HG02642 (cell line): ENCODE measurements around the gene ITGAX.
"Not testable (repeated sequence)": the region's sequence is repeated elsewhere in the genome, so short reads cannot be mapped to it uniquely, and the experiment has no call there.

Source experiments
- ATAC-seq: cut with Tn5 transposase; IDR thresholded peaks from one replicate; pipeline ENCODE4 v1.9.1; 2021; ENCODE audit warnings: mild to moderate bottlenecking; ENCODE audit not compliant: unreplicated experiment, poor library complexity

The ITGAX gene

DNA sequence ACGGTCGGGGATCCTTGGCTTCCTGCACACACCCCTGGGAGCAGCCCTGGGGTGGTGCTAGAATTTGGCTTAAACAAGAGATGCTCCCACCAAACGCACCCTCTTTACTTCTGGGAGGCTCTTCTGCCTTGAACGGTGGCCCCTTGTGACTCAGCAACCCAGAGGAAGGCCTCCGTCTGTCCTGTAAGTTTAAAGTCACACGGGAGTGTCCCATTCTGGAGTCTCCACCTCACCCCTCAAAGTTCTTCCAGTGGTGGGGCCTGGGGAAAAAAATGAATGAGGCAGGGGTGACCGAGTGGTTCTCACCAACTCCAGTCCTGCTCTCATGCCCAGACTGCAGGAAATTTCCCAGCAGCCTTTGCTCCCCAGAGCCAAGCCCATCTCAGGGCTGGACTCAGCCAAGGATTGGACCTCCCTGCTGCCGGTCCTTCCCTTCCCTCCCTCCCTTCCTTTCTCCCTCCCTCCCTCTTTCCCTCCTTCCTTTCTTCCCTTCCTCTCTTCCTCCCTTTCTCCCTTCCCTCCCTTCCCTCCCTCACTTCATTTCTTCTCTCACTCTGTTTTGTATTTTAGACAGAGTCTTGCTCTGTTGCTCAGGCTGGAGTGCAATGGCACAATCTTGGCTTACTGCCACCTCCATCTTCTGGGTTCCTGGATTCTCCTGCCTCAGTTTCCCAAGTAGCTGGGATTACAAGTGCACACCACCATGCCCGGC lies 49.5 kb downstream of the ITGAX start:
- ATAC-seq = no peak

GRCh38 chr16:31407406-31407805 lies 52.4 kb downstream of the ITGAX start:
- ATAC-seq = no peak

GRCh38 chr16:31409433-31409832 lies 54.5 kb downstream of the ITGAX start:
- no peak for ATAC-seq

GRCh38 chr16:31410082-31410481 lies 55.1 kb downstream of the ITGAX start:
- no peak for ATAC-seq

DNA sequence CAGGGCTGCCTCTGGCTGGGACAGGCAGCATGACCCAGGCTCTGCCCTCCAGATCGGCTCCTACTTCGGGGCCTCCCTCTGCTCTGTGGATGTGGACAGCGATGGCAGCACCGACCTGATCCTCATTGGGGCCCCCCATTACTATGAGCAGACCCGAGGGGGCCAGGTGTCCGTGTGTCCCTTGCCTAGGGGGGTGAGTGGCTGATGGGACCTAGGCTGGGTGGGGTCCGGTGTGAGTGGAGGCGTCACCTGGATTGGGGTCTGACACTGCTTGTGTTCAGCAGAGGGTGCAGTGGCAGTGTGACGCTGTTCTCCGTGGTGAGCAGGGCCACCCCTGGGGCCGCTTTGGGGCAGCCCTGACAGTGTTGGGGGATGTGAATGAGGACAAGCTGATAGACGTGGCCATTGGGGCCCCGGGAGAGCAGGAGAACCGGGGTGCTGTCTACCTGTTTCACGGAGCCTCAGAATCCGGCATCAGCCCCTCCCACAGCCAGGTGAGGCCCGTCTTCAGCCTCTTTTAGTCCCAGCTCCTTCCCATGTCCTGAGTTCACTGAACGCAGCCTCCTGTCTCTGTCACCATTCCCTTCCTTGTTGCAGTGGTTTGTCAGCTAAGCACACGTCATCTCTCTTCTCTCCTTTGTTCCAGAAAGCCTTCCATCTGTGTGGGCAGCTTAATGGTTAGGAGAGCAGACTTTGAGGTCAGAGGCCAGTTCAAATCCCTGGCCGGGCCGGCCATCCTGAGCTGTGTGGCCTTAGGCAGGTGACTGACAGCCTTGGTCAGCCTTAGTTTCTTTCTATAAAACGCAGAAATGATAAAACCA lies 56.3 kb downstream of the ITGAX start:
- ATAC-seq = no peak

DNA sequence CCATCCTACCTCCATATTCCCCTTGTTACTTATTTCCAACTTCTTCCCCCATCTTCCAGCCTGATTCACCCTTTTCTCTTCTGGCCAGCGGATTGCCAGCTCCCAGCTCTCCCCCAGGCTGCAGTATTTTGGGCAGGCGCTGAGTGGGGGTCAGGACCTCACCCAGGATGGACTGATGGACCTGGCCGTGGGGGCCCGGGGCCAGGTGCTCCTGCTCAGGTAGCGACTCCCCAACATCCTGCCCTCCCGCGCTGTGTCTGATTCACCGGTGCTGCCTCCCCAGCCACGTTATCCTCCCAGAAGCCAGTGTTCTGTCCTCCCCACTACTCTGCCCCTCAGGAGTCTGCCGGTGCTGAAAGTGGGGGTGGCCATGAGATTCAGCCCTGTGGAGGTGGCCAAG lies 57.8 kb downstream of the ITGAX start:
- ATAC-seq = no peak

DNA sequence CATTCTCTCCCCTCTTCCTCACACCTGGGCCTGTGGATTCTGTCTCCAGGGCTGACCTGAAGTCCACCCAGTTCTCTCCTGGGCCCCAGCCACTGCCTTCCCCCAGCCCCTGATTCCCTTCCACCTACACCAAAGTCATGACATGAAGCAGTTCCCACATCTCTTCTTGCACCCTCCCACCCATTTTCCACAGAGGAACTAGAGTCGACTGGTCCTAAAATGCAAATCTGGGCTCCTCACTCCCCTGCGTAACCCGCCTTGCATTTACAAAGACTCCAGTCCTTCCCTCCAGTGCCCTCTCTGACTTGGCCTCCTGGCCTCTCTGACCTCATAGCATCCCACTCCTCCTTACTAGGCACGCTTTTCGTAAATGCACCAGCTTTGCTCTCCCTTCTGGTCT lies 58.4 kb downstream of the ITGAX start:
- no peak for ATAC-seq

- ATAC-seq = no peak
Measured at GRCh38 chr16:31413943-31414342, 59.0 kb downstream of the ITGAX start.

- no peak for ATAC-seq
Measured at GRCh38 chr16:31414706-31415105, 59.7 kb downstream of the ITGAX start.

GRCh38 chr16:31416371-31416770 lies 61.4 kb downstream of the ITGAX start:
- ATAC-seq = no peak

- not testable (repeated sequence) for ATAC-seq
Measured at GRCh38 chr16:31417036-31417435, 62.1 kb downstream of the ITGAX start.

DNA sequence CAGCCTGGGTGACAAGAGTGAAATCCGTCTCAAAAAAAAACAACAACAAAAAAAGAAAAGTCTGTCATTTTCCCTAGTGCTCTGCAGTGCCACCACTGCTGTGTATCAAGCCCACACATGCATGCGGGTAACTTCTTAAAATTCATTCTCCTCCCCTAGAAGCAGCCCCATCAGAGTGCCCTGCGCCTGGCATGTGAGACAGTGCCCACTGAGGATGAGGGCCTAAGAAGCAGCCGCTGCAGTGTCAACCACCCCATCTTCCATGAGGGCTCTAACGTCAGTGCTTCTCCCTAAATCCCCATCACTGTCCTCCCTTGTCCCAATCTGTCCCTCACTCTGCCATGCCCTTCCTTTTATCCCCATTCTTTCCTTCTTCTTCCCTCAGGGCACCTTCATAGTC lies 62.9 kb downstream of the ITGAX start:
- ATAC-seq = no peak

GRCh38 chr16:31420037-31420436 lies 65.1 kb downstream of the ITGAX start:
- no peak for ATAC-seq

DNA sequence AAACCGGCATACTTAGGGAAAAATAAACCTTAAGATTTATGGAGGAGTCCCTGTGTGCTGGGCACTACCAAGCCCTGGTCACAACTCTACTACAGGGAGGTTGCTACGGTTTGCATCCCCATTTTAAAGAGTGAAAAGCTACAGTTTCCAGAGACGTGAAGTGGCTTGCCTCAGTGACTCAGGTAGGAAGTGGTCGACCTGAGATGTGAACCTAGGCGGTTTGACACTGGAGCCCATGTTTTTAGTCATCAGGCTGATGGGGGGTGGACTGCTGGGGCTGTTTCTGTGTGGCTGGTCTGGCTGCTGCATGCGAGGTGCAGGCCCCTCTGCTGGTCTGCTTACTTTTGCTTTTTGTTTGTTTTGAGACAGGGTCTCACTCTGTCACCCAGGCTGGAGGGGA lies 66.6 kb downstream of the ITGAX start:
- ATAC-seq = no peak

DNA sequence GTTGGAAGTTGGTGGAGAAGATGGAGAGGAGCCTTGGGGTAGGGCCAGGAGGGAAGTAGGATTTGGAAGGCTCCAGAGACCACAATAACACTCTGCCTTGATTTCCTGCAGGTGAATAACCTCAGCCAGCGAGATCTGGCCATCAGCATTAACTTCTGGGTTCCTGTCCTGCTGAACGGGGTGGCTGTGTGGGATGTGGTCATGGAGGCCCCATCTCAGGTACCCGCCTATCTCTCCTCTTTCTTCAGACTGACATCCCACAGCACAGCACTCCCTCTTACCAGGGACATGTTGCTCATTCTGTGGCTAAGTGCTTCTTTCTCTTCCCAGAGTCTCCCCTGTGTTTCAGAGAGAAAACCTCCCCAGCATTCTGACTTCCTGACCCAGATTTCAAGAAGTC lies 68.3 kb downstream of the ITGAX start:
- no peak for ATAC-seq

- no peak for ATAC-seq
Measured at GRCh38 chr16:31423801-31424200, 68.8 kb downstream of the ITGAX start.

DNA sequence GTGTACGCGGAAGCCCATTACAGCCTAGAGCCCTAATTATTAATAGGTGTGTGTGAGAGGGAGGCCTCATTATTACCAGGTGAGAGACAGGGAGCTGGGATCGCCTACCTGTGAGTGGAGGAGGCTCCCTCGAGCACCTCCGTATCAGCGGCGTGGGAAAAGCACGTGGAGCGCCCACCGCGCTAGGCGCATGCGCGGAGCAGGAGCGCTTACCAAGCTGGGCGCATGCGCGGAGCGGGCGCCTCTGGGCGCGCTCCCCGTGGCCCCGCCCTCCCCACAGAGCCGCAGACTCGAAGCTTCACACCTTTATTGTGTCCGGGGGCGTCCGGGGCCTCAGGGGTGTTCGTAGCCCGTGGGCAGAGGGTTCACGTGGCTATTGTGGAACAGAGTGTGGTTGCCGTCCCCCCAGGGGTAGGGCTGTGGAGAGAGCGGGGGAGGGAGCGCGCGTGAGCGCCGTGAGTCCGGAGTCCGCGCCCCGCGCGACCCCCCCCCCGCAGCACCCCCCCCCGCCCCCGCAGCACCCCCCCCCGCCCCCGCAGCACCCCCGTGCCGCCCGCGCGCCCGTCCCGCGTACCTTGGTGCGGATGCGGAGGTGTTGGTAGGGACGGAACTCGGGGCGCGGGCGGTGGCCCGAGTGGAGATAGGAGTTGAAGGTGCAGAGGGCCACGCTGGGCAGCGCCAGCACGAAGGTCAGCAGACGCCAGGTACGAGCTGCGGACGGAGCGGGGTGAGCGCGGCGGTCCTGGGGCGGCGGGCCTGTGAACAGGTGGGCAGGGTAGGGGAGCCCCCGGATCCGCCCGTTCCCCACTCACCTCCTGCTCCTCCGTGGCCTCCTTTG lies 72.7 kb downstream of the ITGAX start:
- ATAC-seq = no peak

DNA sequence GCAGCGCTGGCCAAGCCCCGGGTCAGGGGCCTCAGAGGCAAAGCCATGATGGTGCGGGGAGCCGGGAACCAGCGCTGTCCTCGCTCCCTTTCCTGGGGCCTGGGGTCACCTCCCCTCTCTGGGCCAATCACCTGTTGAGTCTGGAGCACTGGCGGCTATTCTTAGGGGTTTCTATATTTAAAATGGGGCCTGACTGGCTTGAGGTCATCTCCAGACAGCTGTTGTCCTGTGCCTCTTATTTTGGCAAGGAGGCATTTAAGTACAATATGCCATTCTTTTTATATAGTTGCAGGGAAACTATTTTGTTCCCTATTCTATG lies 73.3 kb downstream of the ITGAX start, which contains the start of gene COX6A2:
TSS of gene COX6A2 (minus strand) at position 82 of the 319 bp plus-strand sequence. CDS start at position 47, 35 bp downstream.
- ATAC-seq = no peak

- no peak for ATAC-seq
Measured at GRCh38 chr16:31428638-31429247, 73.8 kb downstream of the ITGAX start.

GRCh38 chr16:31429314-31429713 lies 74.3 kb downstream of the ITGAX start:
- no peak for ATAC-seq

GRCh38 chr16:31429796-31430195 lies 74.8 kb downstream of the ITGAX start:
- ATAC-seq = no peak
